Measurements from ENCODE around the gene GIMAP4. TPM values are rescaled to one million over a fixed set of nuclear protein-coding genes. Genes with fewer than 3 reads are reported as not detected.

GIMAP4 gene
- total RNA-seq, 1 experiment from 2014 or later, result not detected

- Mint-ChIP-seq H3K36me3 (ENCODE audit: insufficient read depth, unreplicated experiment) (no peaks in the 10 kb centered on the region), H3K27me3 (ENCODE audit: unreplicated experiment) (peaks cover 28% of the 10 kb centered on the region), H3K4me1 (ENCODE audit: low read depth, unreplicated experiment) (no peaks in the 10 kb centered on the region), H3K27ac (ENCODE audit: unreplicated experiment) (no peak overlapping the region), H3K4me3 (ENCODE audit: low read depth, unreplicated experiment) (no peak overlapping the region), H3K9me3 (ENCODE audit: low read depth, unreplicated experiment) (peaks cover 8% of the 10 kb centered on the region)
- no TSS peak for BruUV-seq (replicated peaks)
- DNase-seq, result no peak
- intact Hi-C loops (cut with micrococcal nuclease; ENCODE audit: unreplicated experiment), result loop anchor here (10.0 kb wide), 1 partner anchor 223 kb away; no protein-coding TSS in a partner anchor
- no peak for TF ChIP-seq CTCF (IDR thresholded peaks at IDR 0.05; ENCODE audit: unreplicated experiment)
- CTCF ChIA-PET, result no interaction called here
These were observed 35.5 kb upstream of the GIMAP4 start for GRCh38 chr7:150531704-150532103.

DNA sequence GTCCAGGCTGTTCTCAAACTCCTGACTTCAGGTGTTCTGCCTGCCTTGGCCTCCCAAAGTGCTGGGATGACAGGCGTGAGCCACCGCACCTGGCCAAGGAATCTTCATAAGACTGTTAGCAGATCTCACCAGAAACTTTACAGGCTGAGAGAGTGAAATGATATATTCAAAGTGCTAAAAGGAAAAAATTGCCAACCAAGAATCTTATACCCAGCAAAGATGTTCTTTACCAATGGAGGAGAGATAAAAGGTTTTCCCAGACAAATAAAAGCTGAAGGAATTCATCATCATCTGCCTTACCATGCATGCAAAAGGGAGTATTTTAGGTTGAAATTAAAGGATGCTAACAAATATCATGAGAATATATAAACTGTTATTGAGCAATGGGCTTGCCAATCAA lies 28.9 kb upstream of the GIMAP4 start:
- H3K4me3 Mint-ChIP-seq (ENCODE audit: low read depth, unreplicated experiment), result no peak overlapping the region
- BruUV-seq (replicated peaks), result no TSS peak
- H3K27ac Mint-ChIP-seq (ENCODE audit: unreplicated experiment), result no peak overlapping the region
- no peak for DNase-seq
- H3K9me3 Mint-ChIP-seq (ENCODE audit: low read depth, unreplicated experiment), result peaks cover 4% of the 10 kb centered on the region
- TF ChIP-seq CTCF (IDR thresholded peaks at IDR 0.05; ENCODE audit: unreplicated experiment), result no peak
- H3K4me1 Mint-ChIP-seq (ENCODE audit: low read depth, unreplicated experiment), result no peaks in the 10 kb centered on the region
- intact Hi-C loops (cut with micrococcal nuclease; ENCODE audit: unreplicated experiment), result loop anchor here (10.0 kb wide), 1 partner anchor 217 kb away; no protein-coding TSS in a partner anchor
- CTCF ChIA-PET, result no interaction called here
- H3K36me3 Mint-ChIP-seq (ENCODE audit: insufficient read depth, unreplicated experiment), result no peaks in the 10 kb centered on the region
- H3K27me3 Mint-ChIP-seq (ENCODE audit: unreplicated experiment), result peaks cover 5% of the 10 kb centered on the region

- H3K4me3 Mint-ChIP-seq (ENCODE audit: low read depth, unreplicated experiment), result no peak overlapping the region
- H3K9me3 Mint-ChIP-seq (ENCODE audit: low read depth, unreplicated experiment), result peaks cover 6% of the 10 kb centered on the region
- no peak overlapping the region for H3K27ac Mint-ChIP-seq (ENCODE audit: unreplicated experiment)
- BruUV-seq (replicated peaks), result no TSS peak
- H3K36me3 Mint-ChIP-seq (ENCODE audit: insufficient read depth, unreplicated experiment), result no peaks in the 10 kb centered on the region
- TF ChIP-seq CTCF (IDR thresholded peaks at IDR 0.05; ENCODE audit: unreplicated experiment), result no peak
- CTCF ChIA-PET, result no interaction called here
- intact Hi-C loops (cut with micrococcal nuclease; ENCODE audit: unreplicated experiment), result no loop called here
- H3K4me1 Mint-ChIP-seq (ENCODE audit: low read depth, unreplicated experiment), result no peaks in the 10 kb centered on the region
- peaks cover 30% of the 10 kb centered on the region for H3K27me3 Mint-ChIP-seq (ENCODE audit: unreplicated experiment)
- DNase-seq, result no peak
These were observed 14.0 kb upstream of the GIMAP4 start for GRCh38 chr7:150553163-150553562.

- intact Hi-C loops (cut with micrococcal nuclease; ENCODE audit: unreplicated experiment), result no loop called here
- H3K9me3 Mint-ChIP-seq (ENCODE audit: low read depth, unreplicated experiment), result peaks cover 10% of the 10 kb centered on the region
- H3K27ac Mint-ChIP-seq (ENCODE audit: unreplicated experiment), result no peak overlapping the region
- no peak for TF ChIP-seq CTCF (IDR thresholded peaks at IDR 0.05; ENCODE audit: unreplicated experiment)
- CTCF ChIA-PET, result no interaction called here
- no peaks in the 10 kb centered on the region for H3K36me3 Mint-ChIP-seq (ENCODE audit: insufficient read depth, unreplicated experiment)
- BruUV-seq (replicated peaks), result no TSS peak
- H3K27me3 Mint-ChIP-seq (ENCODE audit: unreplicated experiment), result peaks cover 20% of the 10 kb centered on the region
- DNase-seq, result no peak
- H3K4me3 Mint-ChIP-seq (ENCODE audit: low read depth, unreplicated experiment), result no peak overlapping the region
- H3K4me1 Mint-ChIP-seq (ENCODE audit: low read depth, unreplicated experiment), result no peaks in the 10 kb centered on the region
These were observed 10.6 kb upstream of the GIMAP4 start for GRCh38 chr7:150556521-150557138.
